Testis (tissue), 2 donors: ENCODE measurements around the gene S100A5.

Experiments used
- POLR2A ChIP-seq: fragments of 450-650 bp; IDR thresholded peaks from one replicate; pipeline ENCODE4 v1.6.1; 2017; ENCODE audit warnings: antibody characterized with exemption, mild to moderate bottlenecking, moderate library complexity
- TF ChIP-seq, protein P1 (sequence below), 3 experiments: fragments of 450-650 bp in 2 of 3; fragments of 200-600 bp in 1 of 3; sonication (generic) in 1 of 3; IDR thresholded peaks; one replicate each; pipeline ENCODE4 v1.5.1; 2016 to 2019; ENCODE audit warnings: antibody characterized with exemption in 3 of 3, mild to moderate bottlenecking in 2 of 3, moderate library complexity in 1 of 3

DNA sequence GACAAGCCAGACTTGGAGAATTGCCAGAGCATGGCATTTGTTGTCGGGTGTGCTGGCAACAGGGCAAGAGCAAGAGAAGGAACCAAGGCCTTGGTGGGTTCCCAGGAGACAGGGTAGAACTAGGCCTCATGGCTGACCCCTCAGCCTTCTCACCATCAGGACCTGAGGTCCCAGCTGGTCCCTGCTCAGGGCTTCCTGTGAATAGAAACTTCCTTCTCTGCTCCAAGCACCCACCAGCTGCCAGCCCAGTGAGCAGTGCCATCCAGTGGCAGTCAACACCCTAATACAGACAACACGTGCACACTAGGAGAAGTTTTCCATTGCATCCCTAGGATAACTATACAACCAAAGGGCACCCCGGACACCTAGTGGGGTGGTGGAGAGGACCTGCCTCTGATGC is 27.7 kb downstream of the S100A5 start:
- TF ChIP-seq, protein P1, sequence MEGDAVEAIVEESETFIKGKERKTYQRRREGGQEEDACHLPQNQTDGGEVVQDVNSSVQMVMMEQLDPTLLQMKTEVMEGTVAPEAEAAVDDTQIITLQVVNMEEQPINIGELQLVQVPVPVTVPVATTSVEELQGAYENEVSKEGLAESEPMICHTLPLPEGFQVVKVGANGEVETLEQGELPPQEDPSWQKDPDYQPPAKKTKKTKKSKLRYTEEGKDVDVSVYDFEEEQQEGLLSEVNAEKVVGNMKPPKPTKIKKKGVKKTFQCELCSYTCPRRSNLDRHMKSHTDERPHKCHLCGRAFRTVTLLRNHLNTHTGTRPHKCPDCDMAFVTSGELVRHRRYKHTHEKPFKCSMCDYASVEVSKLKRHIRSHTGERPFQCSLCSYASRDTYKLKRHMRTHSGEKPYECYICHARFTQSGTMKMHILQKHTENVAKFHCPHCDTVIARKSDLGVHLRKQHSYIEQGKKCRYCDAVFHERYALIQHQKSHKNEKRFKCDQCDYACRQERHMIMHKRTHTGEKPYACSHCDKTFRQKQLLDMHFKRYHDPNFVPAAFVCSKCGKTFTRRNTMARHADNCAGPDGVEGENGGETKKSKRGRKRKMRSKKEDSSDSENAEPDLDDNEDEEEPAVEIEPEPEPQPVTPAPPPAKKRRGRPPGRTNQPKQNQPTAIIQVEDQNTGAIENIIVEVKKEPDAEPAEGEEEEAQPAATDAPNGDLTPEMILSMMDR (IDR thresholded peaks at IDR 0.05) = no peak
- no peak for TF ChIP-seq POLR2A
